H1 (cell line): ENCODE measurements around the gene FNIP2. TPM values are rescaled to one million over a fixed set of nuclear protein-coding genes. Genes with fewer than 3 reads are reported as not detected.

ENCODE experiments used
- CTCF ChIA-PET: fragments of 300-600 bp; sonication (Branson Sonifier 250); formaldehyde crosslinking; loops from one replicate; lab custom pipeline; 2021; ENCODE audit not compliant: partially characterized antibody; lab: Charles Lee
- POLR2A ChIA-PET: fragments of 300-600 bp; sonication (Branson Sonifier 250); formaldehyde crosslinking; loops from one replicate; lab custom pipeline; 2021; ENCODE audit warnings: inconsistent platforms; ENCODE audit not compliant: partially characterized antibody; lab: Charles Lee
- DNase-seq, 2 experiments: peaks; one replicate each; pipeline versions ENCODE4 v3.0.0 to v3.0.0-alpha.2; 2010 to 2022; ENCODE audit warnings: low spot score in 2 of 2, low read depth in 1 of 2, mixed read lengths in 1 of 2
- FAIRE-seq: peaks from 2 replicates; lab custom pipeline; 2011; peaks lifted over from hg19 to GRCh38; lab: Jason Lieb, UNC
- H2AFZ ChIP-seq: 2 replicates; pipeline ENCODE4 v1.8.1; 2012; ENCODE audit warnings: low read length, inconsistent platforms
- H2AK5ac ChIP-seq: 2 replicates; pipeline ENCODE4 v1.6.1; 2013; ENCODE audit warnings: low read depth, low read length
- H2BK120ac ChIP-seq: replicated peaks from 2 replicates; pipeline ENCODE3; 2013; ENCODE audit warnings: low read depth, low read length, inconsistent platforms
- H2BK12ac ChIP-seq: 2 replicates; pipeline ENCODE4 v1.6.1; 2013; ENCODE audit warnings: low read depth, low read length
- H2BK15ac ChIP-seq: 2 replicates; pipeline ENCODE4 v1.6.1; 2013; ENCODE audit warnings: low read length
- H2BK20ac ChIP-seq: 2 replicates; pipeline ENCODE4 v1.6.1; 2013; ENCODE audit warnings: low read length
- H2BK5ac ChIP-seq: 2 replicates; pipeline ENCODE4 v1.6.1; 2013; ENCODE audit warnings: low read depth, low read length
- H3K14ac ChIP-seq: 2 replicates; pipeline ENCODE4 v1.6.1; 2013; ENCODE audit warnings: inconsistent platforms; ENCODE audit not compliant: insufficient read length
- H3K18ac ChIP-seq: 2 replicates; pipeline ENCODE4 v1.6.1; 2013; ENCODE audit warnings: low read length; ENCODE audit errors: extremely low read depth
- H3K23ac ChIP-seq: 2 replicates; pipeline ENCODE4 v1.6.1; 2013; ENCODE audit warnings: inconsistent platforms; ENCODE audit not compliant: insufficient read length
- H3K23me2 ChIP-seq: 2 replicates; pipeline ENCODE4 v1.6.1; 2013; ENCODE audit warnings: low read depth, low read length
- H3K27ac ChIP-seq: 2 replicates; pipeline ENCODE4 v1.6.1; 2011; ENCODE audit warnings: low read depth, low read length, inconsistent platforms
- H3K27me3 ChIP-seq, 4 experiments: replicated peaks in 1 of 4; 1 replicate in 1 of 4; 2 replicates in 3 of 4; pipeline versions ENCODE4 v1.6.1 to v1.8.1; 2011 to 2013; ENCODE audit warnings: low read length in 3 of 4, mild to moderate bottlenecking in 3 of 4, inconsistent platforms in 2 of 4, mixed read lengths in 2 of 4, moderate library complexity in 1 of 4; ENCODE audit not compliant: control insufficient read depth in 3 of 4, insufficient read depth in 3 of 4; ENCODE audit errors: extremely low read depth in 1 of 4
- H3K36me3 ChIP-seq, 4 experiments: 2 replicates each; pipeline versions ENCODE4 v1.6.1 to v1.8.1; 2011 to 2013; ENCODE audit warnings: mild to moderate bottlenecking in 4 of 4, low read length in 3 of 4, moderate library complexity in 2 of 4, control low read depth in 1 of 4, inconsistent platforms in 1 of 4; ENCODE audit not compliant: insufficient read depth in 4 of 4, control insufficient read depth in 2 of 4
- H3K4ac ChIP-seq: replicated peaks from 2 replicates; pipeline ENCODE3; 2013; ENCODE audit warnings: low read length, low read depth, mixed read lengths, inconsistent platforms; ENCODE audit not compliant: insufficient read length
- H3K4me1 ChIP-seq, 4 experiments: replicated peaks in 1 of 4; 1 replicate in 1 of 4; 2 replicates in 3 of 4; pipeline versions ENCODE4 v1.6.1 to v1.8.1; 2011 to 2013; ENCODE audit warnings: low read length in 3 of 4, inconsistent platforms in 2 of 4, mixed read lengths in 1 of 4; ENCODE audit not compliant: insufficient read depth in 4 of 4, control insufficient read depth in 3 of 4
- H3K4me2 ChIP-seq, 2 experiments: 2 replicates each; pipeline versions ENCODE4 v1.6.1 to v1.8.1; 2011 to 2013; ENCODE audit warnings: low read depth in 2 of 2, low read length in 2 of 2, control low read depth in 1 of 2, inconsistent platforms in 1 of 2, mild to moderate bottlenecking in 1 of 2; ENCODE audit not compliant: insufficient read depth in 1 of 2
- H3K4me3 ChIP-seq, 4 experiments: fragments of 200-600, 300-600 bp in 1 of 4; sonication (generic), shearing (Covaris generic), sonication (Bioruptor Twin) in 1 of 4; 2 replicates each; pipeline versions ENCODE4 v1.5.1 to v1.8.1; 2011 to 2016; ENCODE audit warnings: low read length in 4 of 4, low read depth in 3 of 4, control low read depth in 2 of 4, inconsistent platforms in 2 of 4, mild to moderate bottlenecking in 2 of 4, mixed read lengths in 1 of 4, moderate library complexity in 1 of 4; ENCODE audit not compliant: insufficient read depth in 2 of 4; ENCODE audit errors: extremely low read depth in 1 of 4
- H3K56ac ChIP-seq: replicated peaks from 2 replicates; pipeline ENCODE3; 2013; ENCODE audit warnings: low read depth, mild to moderate bottlenecking, mixed read lengths, low read length, inconsistent platforms; ENCODE audit not compliant: insufficient read length
- H3K79me1 ChIP-seq: 2 replicates; pipeline ENCODE4 v1.6.1; 2013; ENCODE audit warnings: low read depth, low read length, control low read depth
- H3K79me2 ChIP-seq, 2 experiments: 2 replicates each; pipeline versions ENCODE4 v1.6.1 to v1.8.1; 2012 to 2013; ENCODE audit warnings: low read length in 2 of 2, mild to moderate bottlenecking in 2 of 2, inconsistent platforms in 1 of 2; ENCODE audit not compliant: insufficient read depth in 2 of 2, control insufficient read depth in 1 of 2
- H3K9ac ChIP-seq, 4 experiments: replicated peaks in 1 of 4; 1 replicate in 1 of 4; 2 replicates in 3 of 4; pipeline versions ENCODE4 v1.6.1 to v1.8.1; 2011 to 2013; ENCODE audit warnings: low read depth in 3 of 4, low read length in 3 of 4, control low read depth in 2 of 4, mild to moderate bottlenecking in 2 of 4, moderate library complexity in 2 of 4, inconsistent platforms in 1 of 4; ENCODE audit errors: extremely low read depth in 1 of 4
- H3K9me3 ChIP-seq, 2 experiments: 2 replicates each; pipeline versions ENCODE4 v1.6.1 to v1.8.1; 2012 to 2013; ENCODE audit warnings: mild to moderate bottlenecking in 2 of 2, moderate library complexity in 2 of 2, control low read depth in 1 of 2, inconsistent platforms in 1 of 2, low read depth in 1 of 2, low read length in 1 of 2, mixed read lengths in 1 of 2; ENCODE audit not compliant: insufficient read depth in 2 of 2
- H4K20me1 ChIP-seq, 2 experiments: replicated peaks in 1 of 2; 2 replicates each; pipeline versions ENCODE3 to v1.8.1; 2011 to 2013; ENCODE audit warnings: inconsistent platforms in 2 of 2, low read length in 2 of 2, mild to moderate bottlenecking in 1 of 2; ENCODE audit not compliant: insufficient read depth in 2 of 2, control insufficient read depth in 1 of 2
- H4K5ac ChIP-seq: 2 replicates; pipeline ENCODE4 v1.6.1; 2013; ENCODE audit warnings: low read length, low read depth, mixed read lengths, inconsistent platforms; ENCODE audit not compliant: insufficient read length
- H4K8ac ChIP-seq: 2 replicates; pipeline ENCODE4 v1.8.0; 2013; ENCODE audit warnings: mild to moderate bottlenecking, moderate library complexity, low read length, inconsistent platforms; ENCODE audit not compliant: insufficient read depth; ENCODE audit errors: extremely low read depth
- H4K91ac ChIP-seq: replicated peaks from 2 replicates; pipeline ENCODE3; 2013; ENCODE audit warnings: low read length, mixed read lengths, inconsistent platforms; ENCODE audit not compliant: insufficient read length
- ASH2L ChIP-seq: fragments of 200-600, 300-600 bp; sonication (generic); IDR thresholded peaks from one replicate; pipeline ENCODE4 v1.7.1; 2017; ENCODE audit warnings: low read length
- BCL11A ChIP-seq, 2 experiments: IDR thresholded peaks; one replicate each; pipeline ENCODE4 v1.6.1; 2011; ENCODE audit warnings: low read depth in 2 of 2, low read length in 2 of 2, mild to moderate bottlenecking in 2 of 2
- EGR1 ChIP-seq: IDR thresholded peaks from 2 replicates; pipeline ENCODE4 v1.6.1; 2011; ENCODE audit warnings: low read depth, low read length, borderline replicate concordance
- GABPA ChIP-seq: IDR thresholded peaks from 2 replicates; pipeline ENCODE4 v1.6.1; 2011; ENCODE audit warnings: mild to moderate bottlenecking, low read length, moderate library complexity, borderline replicate concordance; ENCODE audit not compliant: insufficient read depth
- JUND ChIP-seq: IDR thresholded peaks from 2 replicates; pipeline ENCODE4 v1.6.1; 2011; ENCODE audit warnings: mild to moderate bottlenecking, improper control_type of control experiment, low read length
- KDM4A ChIP-seq: IDR thresholded peaks from one replicate; pipeline ENCODE4 v1.7.1; 2012; ENCODE audit warnings: low read depth, mild to moderate bottlenecking, moderate library complexity, low read length, inconsistent platforms; ENCODE audit not compliant: severe bottlenecking
- MAX ChIP-seq: IDR thresholded peaks from 2 replicates; pipeline ENCODE4 v1.6.1; 2012; ENCODE audit warnings: inconsistent platforms
- NANOG ChIP-seq: IDR thresholded peaks from 2 replicates; pipeline ENCODE4 v1.6.1; 2011; ENCODE audit warnings: low read length, low read depth, mild to moderate bottlenecking, inconsistent platforms; ENCODE audit not compliant: insufficient read depth, poor library complexity, severe bottlenecking
- SUZ12 ChIP-seq: fragments of 200-600 bp; sonication (generic); IDR thresholded peaks from 2 replicates; pipeline ENCODE4 v1.6.1; 2012; ENCODE audit warnings: mild to moderate bottlenecking, inconsistent platforms, low read length, moderate library complexity, mixed read lengths
- TAF1 ChIP-seq: IDR thresholded peaks from 2 replicates; pipeline ENCODE4 v1.6.1; 2011; ENCODE audit warnings: mild to moderate bottlenecking, low read depth, low read length
- TBP ChIP-seq: IDR thresholded peaks from 2 replicates; pipeline ENCODE4 v1.6.1; 2011; ENCODE audit warnings: low read depth, low read length, improper control_type of control experiment
- TCF12 ChIP-seq: IDR thresholded peaks from 2 replicates; pipeline ENCODE4 v1.6.1; 2011; ENCODE audit warnings: low read depth, mild to moderate bottlenecking, low read length
- WGBS, 2 experiments: shearing (Covaris generic) in 1 of 2; methylation state at CpG; one replicate each; pipeline versions ENCODE4 v1.1.6 to v1.1.7; 2013 to 2015; ENCODE audit warnings: low lambda C conversion rate in 2 of 2, mixed read lengths in 2 of 2, inconsistent platforms in 1 of 2, low coverage in 1 of 2, missing lambda C conversion rate in 1 of 2; ENCODE audit not compliant: insufficient replicate concordance in 2 of 2, insufficient coverage in 1 of 2, insufficient read length in 1 of 2; ENCODE audit errors: extremely low coverage in 1 of 2, missing lambda C conversion rate in 1 of 2; 5-methylcytosine and 5-hydroxymethylcytosine counted together
- polyA plus RNA-seq, 7 experiments: library from polyadenylated mRNA; depleted of rRNA in 3 of 7; stranded (reverse) in 5 of 7; unstranded in 2 of 7; fragments of >200 nt in 5 of 7; fragments of 200-250 nt in 2 of 7; gene quantifications; 1 replicate in 5 of 7; 2 replicates in 1 of 7; 4 replicates in 1 of 7; pipeline versions ENCODE4 v1.2.1 to v1.2.3, GENCODE V29; 2011 to 2013; ENCODE audit warnings: missing spikeins in 2 of 7, mixed read lengths in 2 of 7
- total RNA-seq: library from RNA; stranded (reverse); fragmentation: NEBNext Ultra II Directional; extraction: Animal tissue kit (Norgen Biotek cat#: 25700); gene quantifications from 2 replicates; pipeline ENCODE4 v1.2.1, GENCODE V29; 2021

FNIP2 gene
- total and polyA plus RNA-seq, 2 of the 8 experiments (the other 6 are each of a cell fraction or from before 2014, with no cell fraction given) = 4.0 to 13.0 TPM

GRCh38 chr4:158811704-158812103 is 42.9 kb downstream of the FNIP2 start:
- Histone ChIP-seq H4K5ac (no peak overlapping the region), H3K79me1 (no peaks in the 10 kb centered on the region), H3K56ac (no peak overlapping the region), H3K4ac (no peak overlapping the region), H3K27ac (no peak overlapping the region), H3K4me3 (no peak overlapping the region), H2AFZ (no peak overlapping the region), H3K9ac (no peak overlapping the region), H3K4me1 (no peaks in the 10 kb centered on the region), H2BK12ac (no peak overlapping the region), H4K8ac (no peak overlapping the region), H4K20me1 (no peaks in the 10 kb centered on the region), H3K36me3 (no peaks in the 10 kb centered on the region), H2BK120ac (no peak overlapping the region), H3K27me3 (no peaks in the 10 kb centered on the region), H3K4me2 (no peak overlapping the region), H3K14ac (no peak overlapping the region), H3K23me2 (no peaks in the 10 kb centered on the region), H4K91ac (no peak overlapping the region), H3K18ac (no peak overlapping the region), H3K79me2 (no peaks in the 10 kb centered on the region), H3K23ac (no peak overlapping the region), H2BK20ac (no peak overlapping the region), H2BK15ac (no peak overlapping the region), H2AK5ac (no peak overlapping the region), H3K9me3 (peaks cover 0 to 3% of the 10 kb centered on the region in 2 experiments; a peak in 1 of 4 replicates), H2BK5ac (no peak overlapping the region)
- no peak for DNase-seq
- ChIA-PET CTCF (interaction anchor here (0.7 to 1.2 kb wide), 4 partner anchors 8 to 27 kb away, joined by 3 to 4 read pairs (median 4); no protein-coding TSS in a partner anchor), POLR2A (no interaction called here)
- WGBS, 2 experiments = 96% methylated on average over 6 of the region's 6 CpGs; no CpG with 5 or more reads in 1 of the 2 experiments
- no peak for FAIRE-seq
- no peak for TF ChIP-seq MAX
- no peak for TF ChIP-seq GABPA
- no peak for TF ChIP-seq NANOG
- no peak for TF ChIP-seq EGR1
- no peak for TF ChIP-seq TBP
- no peak for TF ChIP-seq TCF12
- TF ChIP-seq TAF1 = no peak
- TF ChIP-seq ASH2L = no peak
- no peak for TF ChIP-seq BCL11A (IDR thresholded peaks at IDR 0.05; ENCODE audit: low read depth in 2 of 2, low read length in 2 of 2)
- no peak for TF ChIP-seq SUZ12
- TF ChIP-seq KDM4A = no peak
- no peak for TF ChIP-seq JUND
